ENCODE results near the gene ANTXR1.

ANTXR1 gene

GRCh38 chr2:69033461-69034095 is 20.6 kb downstream of the ANTXR1 start:
- Mint-ChIP-seq H3K27me3 (peaks cover 6 to 19% of the 10 kb centered on the region in 2 donors), H3K36me3 (no peaks in the 10 kb centered on the region), H3K4me1 (no peaks in the 10 kb centered on the region), H3K4me3 (no peak overlapping the region), H3K9me3 (no peaks in the 10 kb centered on the region), H3K27ac (no peak overlapping the region)
- DNase-seq = no peak
- ATAC-seq (replicated peaks) = no peak

- no peak overlapping the region for H3K27ac Mint-ChIP-seq
- H3K4me1 Mint-ChIP-seq = no peaks in the 10 kb centered on the region
- no peak for DNase-seq
- no peak overlapping the region for H3K4me3 Mint-ChIP-seq
- H3K9me3 Mint-ChIP-seq = no peaks in the 10 kb centered on the region
- ATAC-seq (replicated peaks) = no peak
- peaks cover 6 to 19% of the 10 kb centered on the region in 2 donors for H3K27me3 Mint-ChIP-seq
- no peaks in the 10 kb centered on the region for H3K36me3 Mint-ChIP-seq
Observed at GRCh38 chr2:69034122-69034521, 21.1 kb downstream of the ANTXR1 start.

GRCh38 chr2:69034845-69035244 is 21.9 kb downstream of the ANTXR1 start:
- ATAC-seq (replicated peaks) (no peak), DNase-seq (no peak)
- Mint-ChIP-seq H3K27ac (no peak overlapping the region), H3K4me3 (no peak overlapping the region), H3K4me1 (no peaks in the 10 kb centered on the region), H3K36me3 (no peaks in the 10 kb centered on the region), H3K27me3 (peaks cover 6 to 19% of the 10 kb centered on the region in 2 donors), H3K9me3 (no peaks in the 10 kb centered on the region)

- Mint-ChIP-seq H3K9me3 (no peaks in the 10 kb centered on the region), H3K27me3 (peaks cover 15 to 19% of the 10 kb centered on the region in 2 donors), H3K27ac (no peak overlapping the region), H3K4me3 (no peak overlapping the region), H3K4me1 (no peaks in the 10 kb centered on the region), H3K36me3 (no peaks in the 10 kb centered on the region)
- ATAC-seq (replicated peaks) (no peak), DNase-seq (no peak)
Observed at GRCh38 chr2:69036926-69037325, 23.9 kb downstream of the ANTXR1 start.

- Mint-ChIP-seq H3K4me3 (no peak overlapping the region), H3K9me3 (no peaks in the 10 kb centered on the region), H3K27me3 (peaks cover 15 to 20% of the 10 kb centered on the region in 2 donors), H3K27ac (no peak overlapping the region), H3K4me1 (no peaks in the 10 kb centered on the region), H3K36me3 (no peaks in the 10 kb centered on the region)
- ATAC-seq (replicated peaks) = no peak
- no peak for DNase-seq
Observed at GRCh38 chr2:69041214-69041613, 28.2 kb downstream of the ANTXR1 start.

- no peak overlapping the region for H3K27ac Mint-ChIP-seq
Observed at GRCh38 chr2:69043736-69044400, 30.9 kb downstream of the ANTXR1 start.

GRCh38 chr2:69046221-69046662 is 33.3 kb downstream of the ANTXR1 start:
- peaks cover 13 to 14% of the 10 kb centered on the region in 2 donors for H3K27me3 Mint-ChIP-seq
- ATAC-seq (replicated peaks) (no peak), DNase-seq (no peak)
- H3K36me3 Mint-ChIP-seq = no peaks in the 10 kb centered on the region
- no peak overlapping the region for H3K27ac Mint-ChIP-seq
- no peaks in the 10 kb centered on the region for H3K9me3 Mint-ChIP-seq
- H3K4me1 Mint-ChIP-seq = no peaks in the 10 kb centered on the region
- H3K4me3 Mint-ChIP-seq = no peak overlapping the region

More at GRCh38 chr2:69043736-69044400, 30.9 kb downstream of the ANTXR1 start:
- Mint-ChIP-seq H3K9me3 (no peaks in the 10 kb centered on the region), H3K4me3 (no peak overlapping the region), H3K4me1 (no peaks in the 10 kb centered on the region), H3K27me3 (peaks cover 14 to 20% of the 10 kb centered on the region in 2 donors), H3K36me3 (no peaks in the 10 kb centered on the region)
- DNase-seq (no peak), ATAC-seq (replicated peaks) (no peak)

GRCh38 chr2:69047625-69048145 is 34.7 kb downstream of the ANTXR1 start:
- Mint-ChIP-seq H3K36me3 (no peaks in the 10 kb centered on the region), H3K27me3 (peaks cover 10% of the 10 kb centered on the region in 2 donors), H3K27ac (no peak overlapping the region), H3K4me1 (no peaks in the 10 kb centered on the region), H3K9me3 (no peaks in the 10 kb centered on the region), H3K4me3 (no peak overlapping the region)
- DNase-seq = no peak
- no peak for ATAC-seq (replicated peaks)

GRCh38 chr2:69050802-69051201 is 37.8 kb downstream of the ANTXR1 start:
- Mint-ChIP-seq H3K27me3 (peaks cover 5 to 16% of the 10 kb centered on the region in 2 donors), H3K4me3 (no peak overlapping the region), H3K27ac (no peak overlapping the region), H3K36me3 (no peaks in the 10 kb centered on the region), H3K9me3 (no peaks in the 10 kb centered on the region), H3K4me1 (no peaks in the 10 kb centered on the region)
- no peak for DNase-seq
- ATAC-seq (replicated peaks) = no peak

GRCh38 chr2:69053416-69053965 is 40.5 kb downstream of the ANTXR1 start:
- H3K9me3 Mint-ChIP-seq = no peaks in the 10 kb centered on the region
- ATAC-seq (replicated peaks) (no peak), DNase-seq (no peak)
- no peaks in the 10 kb centered on the region for H3K4me1 Mint-ChIP-seq
- H3K27ac Mint-ChIP-seq = no peak overlapping the region
- no peak overlapping the region for H3K4me3 Mint-ChIP-seq
- peaks cover 8 to 12% of the 10 kb centered on the region in 2 donors for H3K27me3 Mint-ChIP-seq
- no peaks in the 10 kb centered on the region for H3K36me3 Mint-ChIP-seq

GRCh38 chr2:69054431-69054830 is 41.5 kb downstream of the ANTXR1 start:
- peak; percentile 68 to 91 for ATAC-seq (replicated peaks)
- no peak for DNase-seq
- peaks cover 15 to 19% of the 10 kb centered on the region in 2 donors for H3K27me3 Mint-ChIP-seq
- no peaks in the 10 kb centered on the region for H3K36me3 Mint-ChIP-seq
- H3K4me1 Mint-ChIP-seq = no peaks in the 10 kb centered on the region
- no peak overlapping the region for H3K27ac Mint-ChIP-seq
- no peaks in the 10 kb centered on the region for H3K9me3 Mint-ChIP-seq
- H3K4me3 Mint-ChIP-seq = no peak overlapping the region

- ATAC-seq (replicated peaks) (no peak), DNase-seq (no peak)
- H3K4me3 Mint-ChIP-seq = no peak overlapping the region
- H3K36me3 Mint-ChIP-seq = no peaks in the 10 kb centered on the region
- H3K9me3 Mint-ChIP-seq = no peaks in the 10 kb centered on the region
- H3K27me3 Mint-ChIP-seq = peaks cover 23 to 28% of the 10 kb centered on the region in 2 donors
- no peak overlapping the region for H3K27ac Mint-ChIP-seq
- H3K4me1 Mint-ChIP-seq = no peaks in the 10 kb centered on the region
Observed at GRCh38 chr2:69055688-69056470, 42.9 kb downstream of the ANTXR1 start.

GRCh38 chr2:69057660-69058059 is 44.7 kb downstream of the ANTXR1 start:
- H3K27me3 Mint-ChIP-seq = peaks cover 35 to 36% of the 10 kb centered on the region in 2 donors

GRCh38 chr2:69059731-69060290 is 46.8 kb downstream of the ANTXR1 start:
- ATAC-seq (replicated peaks) (no peak), DNase-seq (no peak)
- Mint-ChIP-seq H3K27me3 (peaks cover 35 to 36% of the 10 kb centered on the region in 2 donors), H3K9me3 (peaks cover 0 to 2% of the 10 kb centered on the region in 2 donors), H3K4me3 (no peak overlapping the region), H3K4me1 (no peaks in the 10 kb centered on the region), H3K27ac (no peak overlapping the region), H3K36me3 (no peaks in the 10 kb centered on the region)

More at GRCh38 chr2:69057660-69058059, 44.7 kb downstream of the ANTXR1 start:
- Mint-ChIP-seq H3K4me1 (no peaks in the 10 kb centered on the region), H3K27ac (no peak overlapping the region), H3K36me3 (no peaks in the 10 kb centered on the region), H3K4me3 (no peak overlapping the region), H3K9me3 (no peaks in the 10 kb centered on the region)
- ATAC-seq (replicated peaks) (no peak), DNase-seq (no peak)
